PC-9 (cell line): ENCODE results near the gene RIBC2. TPM values are rescaled to one million over a fixed set of nuclear protein-coding genes. Genes with fewer than 3 reads are reported as not detected.
A peak's percentile ranks its signal among the peaks of the same experiment; 100 is the strongest.

Experiments
- BruUV-seq: library from RNA; stranded (reverse); fragments of 400-500 nt; replicated peaks from 2 replicates; lab custom pipeline; 2021; lab: Mats Ljungman, UMichigan
- CTCF ChIA-PET: fragments of 300-600 bp; sonication (Branson Sonifier 250); formaldehyde crosslinking; loops from one replicate; lab custom pipeline; 2022; ENCODE audit warnings: antibody characterized with exemption; lab: Charles Lee
- POLR2A ChIA-PET: fragments of 300-600 bp; sonication (Branson Sonifier 250); formaldehyde crosslinking; loops from one replicate; lab custom pipeline; 2022; ENCODE audit warnings: antibody characterized with exemption; ENCODE audit not compliant: unreplicated experiment; lab: Charles Lee
- DNase-seq, 2 experiments: peaks; one replicate each; pipeline versions ENCODE4 v3.0.0 to v3.0.0-alpha.2; 2015 to 2022; ENCODE audit warnings: mixed read lengths in 1 of 2
- H2AFZ ChIP-seq: fragments of 200-600 bp; sonication (generic); 2 replicates; pipeline ENCODE4 v1.8.1; 2017; ENCODE audit warnings: antibody characterized with exemption
- H3F3A ChIP-seq: fragments of 200-600 bp; sonication (generic); 2 replicates; pipeline ENCODE4 v1.8.1; 2017; ENCODE audit warnings: antibody characterized with exemption, mild to moderate bottlenecking, low read depth; ENCODE audit not compliant: insufficient read depth
- H3K27ac ChIP-seq: fragments of 200-600 bp; sonication (generic); 2 replicates; pipeline ENCODE4 v1.6.1; 2016; ENCODE audit warnings: mixed run types
- H3K27me3 ChIP-seq: fragments of 200-600 bp; sonication (generic); 2 replicates; pipeline ENCODE4 v1.6.1; 2016; ENCODE audit warnings: low read depth, mixed run types; ENCODE audit not compliant: insufficient read depth
- H3K36me3 ChIP-seq: fragments of 200-600 bp; sonication (generic); 2 replicates; pipeline ENCODE4 v1.6.1; 2016; ENCODE audit warnings: low read depth, mixed run types
- H3K4me1 ChIP-seq: fragments of 200-600 bp; sonication (generic); replicated peaks from 2 replicates; pipeline ENCODE4 v1.6.1; 2016; ENCODE audit warnings: mixed run types; ENCODE audit not compliant: insufficient read depth
- H3K4me2 ChIP-seq: fragments of 200-600 bp; sonication (generic); 2 replicates; pipeline ENCODE4 v1.6.1; 2017; ENCODE audit warnings: mixed run types
- H3K4me3 ChIP-seq: fragments of 200-600 bp; sonication (generic); 2 replicates; pipeline ENCODE4 v1.6.1; 2016; ENCODE audit warnings: mixed run types
- H3K79me2 ChIP-seq: fragments of 200-600 bp; sonication (generic); 2 replicates; pipeline ENCODE4 v1.6.1; 2017; ENCODE audit warnings: low read depth, mixed run types
- H3K9me2 ChIP-seq: fragments of 200-600 bp; sonication (generic); 2 replicates; pipeline ENCODE4 v1.8.1; 2017; ENCODE audit warnings: mild to moderate bottlenecking; ENCODE audit not compliant: insufficient read depth
- H3K9me3 ChIP-seq: fragments of 200-600 bp; sonication (generic); 2 replicates; pipeline ENCODE4 v1.8.1; 2016; ENCODE audit warnings: low read depth; ENCODE audit not compliant: insufficient read depth
- H4K20me1 ChIP-seq: fragments of 200-600 bp; sonication (generic); 2 replicates; pipeline ENCODE4 v1.8.1; 2017; ENCODE audit not compliant: insufficient read depth
- EZH2 ChIP-seq: fragments of 200-600 bp; sonication (generic); IDR thresholded peaks from 2 replicates; pipeline ENCODE4 v1.8.0; 2017; ENCODE audit warnings: antibody characterized with exemption, low read depth
- intact Hi-C: fragments of 100-400 bp; cut with micrococcal nuclease; formaldehyde crosslinking; loops from one replicate; pipeline ENCODE4 v1.10.0; 2022; ENCODE audit not compliant: unreplicated experiment
- total RNA-seq: library from RNA; stranded (reverse); gene quantifications from 2 replicates; pipeline ENCODE4 v1.2.3, GENCODE V29; 2021
- TF ChIP-seq, protein P1 (sequence below): fragments of 200-600 bp; sonication (generic); conservative IDR thresholded peaks from 2 replicates; pipeline ENCODE4 v1.6.1; 2017; ENCODE audit warnings: mixed run types, antibody characterized with exemption, mild to moderate bottlenecking, moderate library complexity

The RIBC2 gene
- total RNA-seq, 1 experiment from 2014 or later = 11.0 TPM

DNA sequence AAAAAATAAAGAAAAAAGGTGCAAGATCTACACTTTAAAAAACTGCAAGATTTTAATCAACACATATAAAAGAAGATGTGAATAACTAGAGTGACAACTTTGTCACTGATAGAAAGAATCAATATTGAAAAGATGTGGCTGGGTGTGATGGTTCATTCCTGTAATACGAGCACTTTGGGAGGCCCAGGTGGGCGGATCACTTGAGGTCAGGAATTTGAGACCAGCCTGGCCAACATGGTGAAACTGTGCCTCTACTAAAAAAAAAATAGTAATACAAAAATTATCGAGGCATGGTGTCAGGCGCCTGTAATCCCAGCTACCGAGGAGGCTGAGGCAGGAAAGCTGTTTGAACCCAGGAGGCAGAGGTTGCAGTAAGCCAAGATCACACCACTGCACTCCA lies 68.2 kb downstream of the RIBC2 start:
- H3K4me2 ChIP-seq = peak overlapping the region; percentile 45
- peaks cover 6% of the 10 kb centered on the region for H3K9me3 ChIP-seq
- peaks cover 73% of the 10 kb centered on the region for H3K4me1 ChIP-seq
- H3F3A ChIP-seq = peaks cover 46% of the 10 kb centered on the region
- TF ChIP-seq EZH2 = no peak
- TF ChIP-seq, protein P1, sequence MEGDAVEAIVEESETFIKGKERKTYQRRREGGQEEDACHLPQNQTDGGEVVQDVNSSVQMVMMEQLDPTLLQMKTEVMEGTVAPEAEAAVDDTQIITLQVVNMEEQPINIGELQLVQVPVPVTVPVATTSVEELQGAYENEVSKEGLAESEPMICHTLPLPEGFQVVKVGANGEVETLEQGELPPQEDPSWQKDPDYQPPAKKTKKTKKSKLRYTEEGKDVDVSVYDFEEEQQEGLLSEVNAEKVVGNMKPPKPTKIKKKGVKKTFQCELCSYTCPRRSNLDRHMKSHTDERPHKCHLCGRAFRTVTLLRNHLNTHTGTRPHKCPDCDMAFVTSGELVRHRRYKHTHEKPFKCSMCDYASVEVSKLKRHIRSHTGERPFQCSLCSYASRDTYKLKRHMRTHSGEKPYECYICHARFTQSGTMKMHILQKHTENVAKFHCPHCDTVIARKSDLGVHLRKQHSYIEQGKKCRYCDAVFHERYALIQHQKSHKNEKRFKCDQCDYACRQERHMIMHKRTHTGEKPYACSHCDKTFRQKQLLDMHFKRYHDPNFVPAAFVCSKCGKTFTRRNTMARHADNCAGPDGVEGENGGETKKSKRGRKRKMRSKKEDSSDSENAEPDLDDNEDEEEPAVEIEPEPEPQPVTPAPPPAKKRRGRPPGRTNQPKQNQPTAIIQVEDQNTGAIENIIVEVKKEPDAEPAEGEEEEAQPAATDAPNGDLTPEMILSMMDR = no peak
- no peaks in the 10 kb centered on the region for H3K79me2 ChIP-seq
- ChIA-PET POLR2A (interaction anchor here (0.7 kb wide), 1 partner anchor 44 kb away, joined by 4 read pairs; no protein-coding TSS in a partner anchor), CTCF (interaction anchor here (0.7 kb wide), 1 partner anchor 139 kb away, joined by 3 read pairs; no protein-coding TSS in a partner anchor)
- H3K27ac ChIP-seq = peak overlapping the region; percentile 51
- DNase-seq = peak; percentile 39 to 62
- no peak overlapping the region for H3K4me3 ChIP-seq
- no peaks in the 10 kb centered on the region for H3K27me3 ChIP-seq
- H3K9me2 ChIP-seq = no peaks in the 10 kb centered on the region
- 0 out of 2 replicates have a peak overlapping the region, but pooled peaks have one; percentile 49 for H2AFZ ChIP-seq
- intact Hi-C loops = no loop called here
- BruUV-seq = no TSS peak
- H3K36me3 ChIP-seq = no peaks in the 10 kb centered on the region
- no peaks in the 10 kb centered on the region for H4K20me1 ChIP-seq

Other genes starting within 250 kb of the RIBC2 start
- gene NUP50, start 249.8 kb upstream of the RIBC2 start, total RNA-seq = 84.0 and 118 TPM in 2 replicates
- 55.5 and 62.6 TPM in 2 replicates for gene KIAA0930, start 172.8 kb upstream of the RIBC2 start, total RNA-seq
- gene UPK3A, start 128.7 kb upstream of the RIBC2 start, total RNA-seq = 1.0 and 1.4 TPM in 2 replicates
- gene FAM118A, start 103.8 kb upstream of the RIBC2 start, total RNA-seq = 24.4 and 35.4 TPM in 2 replicates
- 0.28 and 0.31 TPM in 2 replicates for gene SMC1B, start 94 bp upstream of the RIBC2 start, total RNA-seq
- 158 and 167 TPM in 2 replicates for gene FBLN1, start 89.2 kb downstream of the RIBC2 start, total RNA-seq